GM18519 (cell line): ENCODE data around the gene EDC4.
"Not testable (repeated sequence)": the region's sequence is repeated elsewhere in the genome, so short reads cannot be mapped to it uniquely, and the experiment has no call there.

ENCODE experiments used
- ATAC-seq: cut with Tn5 transposase; IDR thresholded peaks from one replicate; pipeline ENCODE4 v1.9.1; 2021; ENCODE audit warnings: mild to moderate bottlenecking, moderate library complexity; ENCODE audit not compliant: unreplicated experiment, low FRiP score

Gene EDC4

DNA sequence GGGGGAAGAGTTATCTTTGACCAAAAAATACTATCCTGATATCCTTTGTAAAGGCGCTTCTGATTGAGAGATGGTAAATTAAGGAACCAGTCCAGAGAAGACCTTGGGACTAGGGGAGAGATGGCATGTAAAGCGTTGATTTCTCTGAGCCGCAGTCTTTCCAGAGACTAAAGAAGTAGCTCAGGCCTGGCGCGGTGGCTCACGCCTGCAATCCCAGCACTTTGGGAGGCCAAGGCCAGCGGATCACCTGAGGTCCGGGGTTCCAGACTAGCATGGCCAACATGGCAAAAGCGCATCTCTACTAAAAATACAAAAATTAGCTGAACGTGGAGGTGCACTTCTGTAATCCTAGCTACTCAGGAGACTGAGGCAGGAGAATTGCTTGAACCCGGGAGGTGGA, 24.7 kb upstream of the EDC4 start:
- ATAC-seq = no peak

DNA sequence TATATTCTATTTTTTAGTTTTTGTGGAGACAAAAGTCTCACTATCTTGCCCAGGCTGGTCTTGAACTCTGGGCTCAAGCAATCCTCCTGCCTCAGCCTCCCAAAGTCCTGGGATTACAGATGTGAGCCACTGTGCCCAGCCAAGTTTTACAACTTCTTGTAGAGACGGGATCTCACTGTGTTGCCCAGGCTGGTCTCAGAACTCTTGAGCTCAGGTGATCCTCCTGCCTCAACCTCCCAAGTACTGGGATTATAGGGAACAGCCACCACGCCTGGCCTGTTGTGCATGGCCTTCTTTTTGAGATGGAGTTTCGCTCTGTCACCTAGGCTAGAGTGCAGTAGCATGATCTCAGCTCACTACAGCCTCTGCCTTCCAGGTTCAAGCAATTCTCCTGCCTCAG, 19.2 kb upstream of the EDC4 start:
- no peak for ATAC-seq

DNA sequence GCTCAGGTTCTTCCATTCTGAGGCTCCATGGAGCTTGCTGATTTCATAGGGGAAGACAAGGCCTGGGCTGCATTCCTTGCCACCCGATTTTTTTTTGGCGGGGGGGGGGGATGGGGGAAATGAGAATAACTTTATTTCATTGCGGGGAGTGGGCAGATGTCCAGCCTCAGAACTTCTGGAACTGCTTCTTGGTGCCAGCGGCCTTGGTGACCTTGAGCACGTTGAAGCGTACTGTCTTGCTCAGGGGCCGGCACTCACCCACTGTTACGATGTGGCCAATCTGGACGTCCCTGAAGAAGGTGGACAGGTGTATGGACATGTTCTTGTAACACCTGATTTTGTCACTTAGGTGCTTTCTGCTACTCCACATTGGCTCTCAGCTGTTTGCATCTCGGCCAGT, 17.1 kb upstream of the EDC4 start:
- no peak for ATAC-seq

DNA sequence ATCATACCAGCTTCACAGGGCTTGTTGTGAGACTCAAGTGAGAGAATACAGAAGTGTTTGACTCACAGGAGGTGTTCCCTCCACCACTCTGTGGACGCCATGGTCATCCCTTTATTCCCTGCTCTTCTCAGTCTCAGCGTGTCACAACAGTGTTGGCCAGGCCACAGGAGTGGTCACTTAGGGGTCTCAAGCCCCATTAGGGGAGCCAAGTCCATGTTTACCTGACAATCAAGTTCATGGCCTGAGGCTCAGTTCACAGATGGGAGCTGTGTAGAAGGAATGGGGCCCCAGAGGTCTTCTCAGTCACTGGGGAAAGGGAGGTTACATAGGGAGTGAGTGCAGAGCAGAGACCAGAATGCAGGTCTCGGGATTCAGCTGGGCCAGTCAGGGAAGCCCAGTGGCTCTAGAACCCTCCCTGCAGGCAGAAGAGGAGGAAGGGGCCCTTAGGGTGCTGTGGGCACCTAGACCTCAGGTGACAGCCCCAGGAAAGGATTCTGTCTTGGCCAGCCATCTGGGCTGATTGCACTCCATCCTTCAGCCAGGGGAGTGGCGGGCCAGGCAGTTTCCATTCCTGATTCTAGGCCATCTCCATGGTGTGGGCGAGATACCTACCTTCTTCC, 15.8 kb upstream of the EDC4 start:
- no peak for ATAC-seq

DNA sequence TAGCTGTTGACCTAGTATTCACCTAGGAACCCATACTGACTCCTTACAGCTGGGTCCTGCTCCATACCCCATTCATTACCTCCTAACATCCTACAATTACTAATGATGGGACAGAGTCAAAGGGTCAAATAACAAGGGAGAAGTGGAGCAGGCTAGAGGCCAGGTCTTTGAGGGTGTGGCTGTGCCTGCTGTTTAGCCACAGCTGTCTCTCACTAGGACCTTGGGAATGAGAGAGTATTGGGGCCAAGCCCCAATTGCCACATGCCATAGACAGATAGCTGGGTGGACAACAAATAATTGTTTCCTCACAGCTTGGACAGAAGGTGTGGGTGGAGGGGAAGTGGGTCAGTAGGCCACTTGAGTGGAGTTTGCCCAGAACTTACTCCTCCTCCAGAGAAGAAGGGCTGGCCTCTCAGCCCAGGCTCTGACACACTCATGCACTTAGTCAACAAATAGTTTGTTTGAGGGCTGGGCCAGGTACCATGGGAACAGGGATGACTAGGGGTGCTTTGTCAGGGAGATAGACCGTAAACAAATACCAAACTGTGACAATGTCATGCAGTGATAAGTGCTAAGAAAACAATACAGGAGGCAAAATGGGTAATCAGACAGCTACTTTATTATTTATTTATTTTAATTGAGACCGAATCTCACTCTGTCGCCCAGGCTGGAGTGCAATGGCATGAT, 15.2 kb upstream of the EDC4 start:
- no peak for ATAC-seq

DNA sequence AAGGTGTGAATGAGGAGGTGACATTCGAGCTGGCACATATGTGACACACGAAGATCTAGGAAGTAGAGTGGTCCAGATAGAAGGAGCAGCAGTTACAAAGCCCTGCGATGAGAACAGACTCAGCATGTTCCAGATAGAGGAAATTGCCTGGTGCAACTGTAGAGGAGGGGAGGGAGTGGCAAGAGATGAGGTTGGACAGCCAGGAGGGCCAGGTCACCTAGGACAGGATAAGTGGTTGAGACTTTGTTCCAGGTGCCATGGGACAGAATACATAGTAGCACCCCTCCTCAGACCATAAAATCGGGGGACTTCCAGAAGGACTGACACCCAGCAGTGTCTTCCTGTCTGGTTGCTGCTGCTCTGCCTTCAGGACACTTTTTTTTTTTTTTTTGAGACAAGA, 14.4 kb upstream of the EDC4 start:
- ATAC-seq = no peak

DNA sequence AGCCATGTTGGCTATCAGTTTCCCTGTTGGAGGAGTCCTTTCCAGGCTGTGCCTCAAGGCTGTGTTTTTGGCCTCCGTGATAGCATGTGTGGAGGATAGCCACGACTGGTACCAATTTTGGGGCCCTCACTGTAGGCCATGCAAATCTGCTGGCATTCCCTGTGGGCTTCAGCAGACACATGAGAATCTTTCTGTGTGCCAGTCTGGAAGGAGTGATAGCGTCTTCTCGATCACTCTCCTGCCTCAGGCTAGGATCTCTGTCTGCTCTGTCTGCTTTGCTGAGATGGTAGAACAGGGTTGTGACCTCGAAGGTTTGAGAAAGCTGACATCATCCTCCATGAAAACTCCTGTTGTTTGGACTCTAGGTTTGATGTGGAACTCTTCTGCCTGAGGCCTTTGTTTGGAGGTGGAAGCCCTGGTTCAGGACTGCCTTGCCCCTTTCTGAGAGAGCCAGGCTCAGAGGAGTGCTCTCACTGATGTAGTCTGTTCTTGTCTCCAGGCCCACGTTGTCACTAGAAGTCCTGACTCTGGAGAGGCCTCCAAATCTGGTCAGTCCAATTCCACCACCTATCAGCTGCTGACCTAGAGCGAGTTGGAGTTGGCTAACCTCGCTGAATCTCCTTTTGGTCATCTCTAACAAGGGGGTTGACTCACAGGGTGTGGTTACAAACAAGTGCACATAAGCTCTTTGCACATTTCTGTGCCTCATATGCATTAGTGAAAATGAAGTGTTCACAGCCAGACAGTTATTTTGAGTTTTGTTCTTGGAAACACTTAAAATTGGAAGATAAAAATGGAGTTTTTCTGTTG, 12.1 kb upstream of the EDC4 start:
- no peak for ATAC-seq

DNA sequence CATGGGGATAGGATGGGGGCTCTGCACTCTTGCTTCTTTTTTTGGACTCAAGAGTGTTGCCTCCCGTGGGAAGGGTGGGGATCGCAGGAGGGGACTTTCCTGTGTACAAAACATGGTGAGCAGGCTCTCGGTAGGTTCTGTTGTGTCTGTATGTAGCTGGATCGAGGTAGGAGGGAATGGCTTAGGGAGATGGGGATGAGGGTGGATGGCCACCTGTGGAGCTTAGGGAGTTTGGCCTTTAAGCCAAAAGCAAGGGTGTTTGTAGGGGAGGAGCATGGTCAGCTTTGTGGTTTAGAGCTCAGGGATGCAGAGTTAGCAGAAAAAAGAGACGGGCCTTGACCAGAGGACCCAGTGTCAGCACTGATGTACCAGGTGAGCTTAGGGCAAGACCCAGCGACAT, 11.0 kb upstream of the EDC4 start:
- ATAC-seq = no peak

DNA sequence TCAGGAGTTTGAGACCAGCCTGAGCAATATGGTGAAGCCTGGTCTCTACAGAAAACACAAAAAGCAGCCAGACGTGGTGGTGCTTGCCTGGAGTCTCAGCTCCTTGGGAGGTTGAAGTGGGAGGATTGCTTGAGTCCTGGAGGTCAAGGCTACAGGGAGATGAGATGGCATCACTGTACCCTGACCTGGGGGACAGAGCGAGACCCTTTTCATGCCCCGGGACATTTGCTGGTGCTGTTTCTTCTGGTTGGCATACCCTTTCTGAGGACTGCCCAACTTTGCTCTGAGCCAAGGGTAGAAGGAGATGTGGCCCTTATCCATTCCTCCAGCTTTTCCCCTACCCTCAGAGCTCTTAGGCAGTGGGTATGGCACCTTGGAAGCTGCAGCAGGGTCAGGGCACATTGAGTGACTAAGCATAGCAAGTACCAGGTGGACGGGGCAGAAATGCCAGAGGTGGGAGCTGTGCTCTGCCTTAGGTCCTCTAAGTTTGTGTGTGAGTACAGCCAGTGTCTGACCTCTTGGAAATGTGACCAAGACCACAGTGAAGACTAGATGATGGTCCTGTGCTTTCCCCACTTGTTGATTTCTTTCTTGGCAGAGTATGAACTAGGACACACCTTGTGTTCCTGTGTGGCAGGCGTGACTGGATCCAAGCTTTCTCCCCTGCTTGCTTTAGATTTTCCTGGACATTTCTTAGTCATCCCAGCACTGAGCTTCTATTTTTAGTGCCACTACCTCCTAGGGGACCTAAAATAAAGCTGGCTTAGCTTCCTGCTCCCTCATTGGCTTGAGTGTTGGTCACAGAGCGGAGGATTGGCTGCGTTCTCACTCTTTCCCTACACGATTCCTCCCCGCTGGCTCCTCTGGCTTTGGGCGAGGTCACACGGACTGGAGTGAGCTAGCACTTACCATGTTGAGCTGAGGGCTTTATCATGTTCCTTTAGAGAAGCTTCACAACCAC, 9.9 kb upstream of the EDC4 start:
- no peak for ATAC-seq

DNA sequence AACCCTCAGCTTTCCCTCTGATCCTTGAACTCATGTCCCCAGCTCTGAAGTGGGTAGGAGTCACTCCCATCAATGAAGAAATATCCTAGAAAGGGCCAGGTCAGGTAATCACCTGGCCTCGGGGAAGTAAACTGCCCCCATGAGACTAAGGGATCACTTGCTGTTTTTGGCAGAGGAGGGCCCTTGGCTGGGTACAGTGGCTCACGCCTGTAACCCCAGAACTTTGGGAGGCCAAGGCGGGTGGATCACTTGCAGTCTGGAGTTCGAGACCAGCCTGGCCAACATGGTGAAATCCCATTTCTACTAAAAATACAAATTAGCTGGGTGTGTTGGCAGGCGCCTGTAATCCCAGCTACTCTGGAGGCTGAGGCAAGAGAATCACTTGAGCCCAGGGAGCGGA, 8.8 kb upstream of the EDC4 start:
- not testable (repeated sequence) for ATAC-seq

DNA sequence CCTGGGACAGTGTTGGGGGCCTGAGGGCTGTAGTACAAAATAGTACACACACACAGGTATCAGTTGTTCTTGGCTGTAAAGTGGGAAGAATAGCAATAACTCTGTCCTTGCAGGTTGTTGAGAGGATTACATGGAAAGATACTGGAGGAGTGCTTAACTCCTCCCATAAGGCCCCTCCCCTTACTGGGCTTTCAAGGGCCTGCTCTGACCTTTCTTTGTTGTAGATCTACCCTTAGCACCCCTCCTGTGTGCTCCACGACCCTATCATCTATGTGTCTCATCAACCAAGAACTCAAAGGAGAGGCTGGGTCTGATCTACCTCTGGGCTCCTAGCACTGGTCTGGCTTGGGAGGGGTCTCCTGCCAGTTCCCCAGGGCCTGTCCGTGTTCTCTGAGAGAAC, 8.3 kb upstream of the EDC4 start:
- no peak for ATAC-seq

DNA sequence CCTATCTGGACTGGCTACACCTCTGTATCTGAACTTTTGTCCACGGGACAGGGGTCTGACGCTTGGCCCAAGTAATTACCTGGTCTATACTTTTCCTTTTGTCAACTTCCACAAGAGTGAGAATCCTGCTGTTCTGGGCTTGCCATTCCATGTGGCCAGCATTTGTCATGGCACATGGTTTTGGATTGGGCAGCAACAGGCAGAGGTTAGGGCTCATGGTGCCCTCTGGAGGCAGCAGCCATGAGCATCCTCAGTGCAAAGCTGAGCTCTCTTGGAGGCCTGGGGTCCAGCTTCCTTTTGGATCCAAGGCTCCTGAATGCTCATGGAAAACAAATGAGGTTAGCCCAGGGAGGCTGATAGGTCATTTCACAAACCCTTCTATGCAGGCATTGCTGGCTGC, 7.5 kb upstream of the EDC4 start:
- ATAC-seq = no peak

DNA sequence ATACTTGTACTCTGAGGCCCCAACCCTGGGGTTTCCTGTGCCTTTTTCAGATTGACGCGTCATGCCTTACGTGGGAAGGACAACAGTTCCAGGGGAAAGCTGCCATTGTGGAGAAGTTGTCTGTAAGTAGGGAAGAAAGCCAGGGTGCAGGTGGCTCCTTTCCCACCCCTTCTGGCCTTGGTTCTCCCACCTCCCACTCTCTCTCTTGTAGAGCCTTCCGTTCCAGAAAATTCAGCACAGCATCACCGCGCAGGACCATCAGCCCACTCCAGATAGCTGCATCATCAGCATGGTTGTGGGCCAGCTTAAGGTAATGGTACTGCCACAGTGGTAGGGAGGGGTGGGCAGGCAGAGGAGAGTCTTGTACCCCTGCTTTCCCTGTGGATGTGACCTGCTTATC, 4.6 kb upstream of the EDC4 start:
- ATAC-seq = no peak

DNA sequence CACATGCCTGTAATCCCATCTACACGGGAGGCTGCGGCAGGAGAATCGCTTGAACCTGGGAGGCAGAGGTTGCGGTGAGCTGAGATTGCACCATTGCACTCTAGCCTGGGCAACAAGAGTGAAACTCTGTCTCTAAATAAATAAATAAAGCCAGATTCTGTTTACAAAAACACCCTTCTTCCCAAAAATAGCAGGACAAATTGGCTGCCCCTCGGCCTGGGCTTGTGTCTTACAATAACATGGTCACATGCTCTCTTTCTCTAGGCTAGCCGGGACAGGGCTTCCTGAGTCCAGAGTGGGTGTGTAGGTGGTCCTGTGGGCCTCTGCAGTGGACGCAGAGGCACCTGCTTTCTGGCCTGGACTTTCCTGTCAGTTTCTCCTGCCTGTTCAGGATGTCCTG, 3.2 kb upstream of the EDC4 start:
- no peak for ATAC-seq

DNA sequence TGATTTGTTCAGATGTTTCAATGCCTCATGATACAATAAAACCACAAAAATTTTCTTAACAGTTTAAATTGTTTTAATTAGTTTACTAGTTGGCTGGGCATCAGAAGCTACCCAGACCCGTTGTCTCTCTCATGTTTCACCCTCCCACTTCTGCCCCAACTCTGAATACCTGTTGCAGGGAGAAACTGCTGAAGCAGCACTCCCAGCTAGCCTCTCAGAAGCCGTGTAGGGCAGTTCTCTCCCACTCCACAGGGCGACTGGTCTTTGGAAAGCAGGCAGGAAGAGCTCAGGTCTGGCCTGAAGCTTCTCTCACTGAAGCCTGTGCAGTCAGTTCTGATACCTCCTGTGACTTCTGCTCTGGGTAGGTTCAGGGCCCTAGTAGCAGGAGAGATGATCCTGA, 1.6 kb upstream of the EDC4 start:
- no peak for ATAC-seq

DNA sequence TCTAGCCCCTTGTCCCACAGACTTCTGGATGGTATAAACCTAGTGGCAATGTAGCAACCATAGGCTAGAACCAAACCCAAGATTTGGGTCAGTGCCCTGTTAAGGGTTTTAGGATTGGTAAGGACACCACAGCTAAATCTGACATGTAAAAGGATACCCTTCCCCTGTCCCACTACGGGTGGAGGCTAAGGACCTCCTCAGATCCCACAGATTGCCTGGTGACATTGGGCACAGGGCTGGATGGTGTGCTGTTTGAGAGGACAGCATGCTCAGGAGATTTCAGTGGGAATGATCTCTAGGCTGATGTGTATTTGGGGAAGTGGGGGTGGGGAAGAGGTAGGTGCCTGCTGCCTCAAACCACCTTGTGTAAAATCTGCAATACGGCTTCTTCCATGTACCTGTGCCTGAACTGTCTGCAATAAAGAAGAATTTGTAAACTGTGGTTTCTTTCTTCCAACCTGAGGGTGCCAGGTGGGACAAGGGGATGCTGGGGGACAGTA, 671 bp upstream of the EDC4 start:
- no peak for ATAC-seq

DNA sequence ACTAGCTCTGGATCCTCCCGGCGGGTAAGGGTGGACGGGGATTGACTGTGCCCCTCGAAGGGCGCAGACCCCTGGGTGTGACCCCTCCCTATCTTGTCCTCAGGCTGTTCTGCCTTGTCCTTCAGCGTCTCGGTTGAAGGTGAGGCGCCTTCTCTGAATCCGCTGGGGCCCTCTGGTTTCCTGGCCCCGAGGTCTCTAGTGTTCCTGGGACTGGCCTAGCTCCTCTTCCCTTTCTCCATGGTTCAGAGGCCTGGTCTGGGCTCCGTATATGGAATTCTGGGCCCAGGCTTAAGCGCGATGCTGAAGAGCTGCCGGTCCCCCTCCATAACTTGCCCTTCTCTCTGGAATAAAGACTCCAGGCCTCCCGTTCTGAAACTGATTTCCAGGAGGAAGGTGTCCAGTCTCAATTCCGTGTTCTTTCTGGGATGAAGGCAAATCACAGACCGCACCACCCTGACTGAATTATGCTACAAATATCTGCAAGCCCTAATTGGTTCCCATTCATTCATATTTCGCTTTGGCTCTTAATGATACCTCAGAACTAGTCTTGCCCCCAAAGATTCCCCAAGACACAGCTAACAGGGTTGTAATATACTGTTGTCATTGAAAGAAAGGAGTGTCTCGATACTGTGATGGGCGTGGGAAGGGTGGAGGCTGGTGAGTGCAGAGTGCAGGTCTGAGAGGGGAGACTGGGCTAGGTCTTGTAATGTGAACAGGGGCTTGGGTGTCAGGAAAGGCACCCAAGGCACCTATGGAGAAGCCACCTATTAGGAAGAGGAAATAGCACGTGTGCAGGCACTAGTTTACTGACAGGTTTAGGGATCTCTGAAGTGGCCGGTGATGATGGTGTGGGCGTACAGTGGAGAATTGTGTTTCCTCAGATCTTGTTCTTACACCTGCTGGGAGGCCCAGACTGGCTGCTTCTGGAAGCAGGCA, 851 bp downstream of the EDC4 start:
- no peak for ATAC-seq

DNA sequence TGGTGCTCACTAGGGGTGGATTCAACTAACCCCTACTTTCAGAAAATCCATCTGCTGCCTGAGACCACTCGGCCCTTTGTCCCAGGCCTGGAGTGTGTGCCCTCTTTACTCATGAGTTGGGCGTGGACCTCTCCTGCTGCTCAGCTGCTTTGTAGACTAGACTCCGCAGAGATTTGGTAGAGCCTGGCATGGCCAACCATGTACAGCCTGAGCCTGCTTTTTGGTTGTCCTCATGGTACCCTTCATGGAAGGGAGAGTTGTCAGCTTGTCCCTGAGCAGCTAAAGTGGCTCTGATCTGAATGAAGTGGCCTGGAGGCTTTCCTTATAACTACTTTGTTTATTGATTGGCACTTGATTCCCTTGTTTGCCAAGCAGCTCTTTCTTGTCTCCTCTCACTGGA, 1.5 kb downstream of the EDC4 start:
- ATAC-seq = no peak

DNA sequence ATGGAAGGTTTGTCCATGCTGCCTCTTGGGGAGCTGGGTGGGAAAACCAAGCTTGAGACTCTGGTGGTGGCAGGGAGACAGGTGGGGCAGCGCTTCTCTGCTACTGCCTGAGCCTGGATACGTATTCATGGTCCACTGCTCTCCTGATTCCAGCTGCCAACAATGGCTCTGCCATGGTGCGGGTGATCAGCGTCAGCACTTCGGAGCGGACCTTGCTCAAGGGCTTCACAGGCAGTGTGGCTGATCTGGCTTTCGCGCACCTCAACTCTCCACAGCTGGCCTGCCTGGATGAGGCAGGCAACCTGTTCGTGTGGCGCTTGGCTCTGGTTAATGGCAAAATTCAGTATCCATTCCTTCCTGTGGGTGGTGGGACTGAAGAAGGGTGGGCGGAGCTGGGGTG, 4.2 kb downstream of the EDC4 start:
- no peak for ATAC-seq

DNA sequence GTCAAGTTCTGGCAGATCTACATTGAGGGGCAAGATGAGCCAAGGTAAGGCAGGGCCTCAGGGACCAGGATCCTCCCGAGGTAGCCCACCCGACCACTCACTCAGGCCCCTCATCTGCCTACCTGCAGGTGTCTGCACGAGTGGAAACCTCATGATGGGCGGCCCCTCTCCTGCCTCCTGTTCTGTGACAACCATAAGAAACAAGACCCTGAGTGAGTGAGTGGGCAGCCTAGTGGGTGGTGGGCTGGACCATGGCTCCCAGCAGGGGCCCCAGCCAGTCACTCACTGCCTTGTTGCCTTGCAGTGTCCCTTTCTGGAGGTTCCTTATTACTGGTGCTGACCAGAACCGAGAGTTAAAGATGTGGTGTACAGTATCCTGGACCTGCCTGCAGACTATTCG, 5.4 kb downstream of the EDC4 start:
- ATAC-seq = no peak
